HFFc6 (cell line): Measurements from ENCODE around the gene IMMP2L. TPM values are rescaled to one million over a fixed set of nuclear protein-coding genes. Genes with fewer than 3 reads are reported as not detected.

ENCODE experiments used
- DNase-seq: peaks from one replicate; pipeline ENCODE4 v3.0.0-alpha.2; 2018
- H3K27ac Mint-ChIP-seq: 2 replicates; pipeline ENCODE4 v1.8.0; 2020; ENCODE audit warnings: mild to moderate bottlenecking, mixed read lengths
- H3K27me3 Mint-ChIP-seq: 2 replicates; pipeline ENCODE4 v1.8.0; 2021; ENCODE audit warnings: mild to moderate bottlenecking, moderate library complexity, mixed read lengths; ENCODE audit not compliant: insufficient read depth
- H3K36me3 Mint-ChIP-seq: 2 replicates; pipeline ENCODE4 v1.8.0; 2021; ENCODE audit warnings: low read depth, mixed read lengths
- H3K4me1 Mint-ChIP-seq: 2 replicates; pipeline ENCODE4 v1.8.0; 2020; ENCODE audit warnings: low read depth, mixed read lengths
- H3K4me3 Mint-ChIP-seq: 2 replicates; pipeline ENCODE4 v1.8.0; 2020; ENCODE audit warnings: mild to moderate bottlenecking, moderate library complexity, mixed read lengths
- H3K9me3 Mint-ChIP-seq: 2 replicates; pipeline ENCODE4 v1.8.0; 2020; ENCODE audit warnings: mild to moderate bottlenecking, mixed read lengths
- total RNA-seq, 6 experiments: library from RNA; stranded (reverse); fragmentation: NEBNext Ultra II Directional; extraction: Animal tissue kit (Norgen Biotek cat#: 25700); gene quantifications; 2 replicates in 1 of 6; 3 replicates in 5 of 6; pipeline ENCODE4 v1.2.3, GENCODE V29; 2021
- TF ChIP-seq, protein P1 (sequence below): fragments of 200-600 bp; sonication (generic); IDR thresholded peaks from 2 replicates; pipeline ENCODE4 v1.5.0; 2021; ENCODE audit warnings: antibody characterized with exemption, mild to moderate bottlenecking

The IMMP2L gene
- total RNA-seq, 6 experiments from 2014 or later, result 7.2 to 13.6 (median 10.1) TPM

DNA sequence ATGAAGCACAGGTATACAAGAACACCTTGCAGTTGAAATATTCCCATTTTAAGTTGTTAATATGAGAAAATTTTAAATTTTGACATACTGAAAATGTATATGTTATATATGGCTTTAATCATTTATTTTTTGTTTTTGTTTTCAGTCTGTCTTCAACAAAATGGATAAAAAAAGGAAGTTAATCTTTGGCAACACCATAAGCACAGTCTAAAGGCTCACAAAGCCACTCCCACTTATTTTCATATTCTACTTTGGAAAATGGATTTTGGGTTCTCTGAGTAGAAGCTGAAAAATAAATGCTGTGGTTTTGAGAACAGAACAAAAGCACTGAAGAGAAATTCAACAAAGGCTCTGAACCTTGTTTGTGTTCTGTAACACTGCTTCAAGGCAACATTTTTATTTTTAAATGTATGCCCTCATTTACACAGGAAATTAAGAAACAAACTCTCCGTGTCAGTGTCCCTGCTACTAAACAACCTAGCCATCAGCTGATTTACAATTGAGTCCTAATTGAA, 552.7 kb downstream of the IMMP2L start:
- Mint-ChIP-seq H3K9me3 (no peaks in the 10 kb centered on the region), H3K4me1 (peaks cover 37% of the 10 kb centered on the region), H3K36me3 (no peaks in the 10 kb centered on the region), H3K27me3 (no peaks in the 10 kb centered on the region; the same call in 1 of the 2 replicates), H3K27ac (no peak overlapping the region), H3K4me3 (no peak overlapping the region)
- no peak for DNase-seq
- TF ChIP-seq, protein P1, sequence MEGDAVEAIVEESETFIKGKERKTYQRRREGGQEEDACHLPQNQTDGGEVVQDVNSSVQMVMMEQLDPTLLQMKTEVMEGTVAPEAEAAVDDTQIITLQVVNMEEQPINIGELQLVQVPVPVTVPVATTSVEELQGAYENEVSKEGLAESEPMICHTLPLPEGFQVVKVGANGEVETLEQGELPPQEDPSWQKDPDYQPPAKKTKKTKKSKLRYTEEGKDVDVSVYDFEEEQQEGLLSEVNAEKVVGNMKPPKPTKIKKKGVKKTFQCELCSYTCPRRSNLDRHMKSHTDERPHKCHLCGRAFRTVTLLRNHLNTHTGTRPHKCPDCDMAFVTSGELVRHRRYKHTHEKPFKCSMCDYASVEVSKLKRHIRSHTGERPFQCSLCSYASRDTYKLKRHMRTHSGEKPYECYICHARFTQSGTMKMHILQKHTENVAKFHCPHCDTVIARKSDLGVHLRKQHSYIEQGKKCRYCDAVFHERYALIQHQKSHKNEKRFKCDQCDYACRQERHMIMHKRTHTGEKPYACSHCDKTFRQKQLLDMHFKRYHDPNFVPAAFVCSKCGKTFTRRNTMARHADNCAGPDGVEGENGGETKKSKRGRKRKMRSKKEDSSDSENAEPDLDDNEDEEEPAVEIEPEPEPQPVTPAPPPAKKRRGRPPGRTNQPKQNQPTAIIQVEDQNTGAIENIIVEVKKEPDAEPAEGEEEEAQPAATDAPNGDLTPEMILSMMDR, result no peak

DNA sequence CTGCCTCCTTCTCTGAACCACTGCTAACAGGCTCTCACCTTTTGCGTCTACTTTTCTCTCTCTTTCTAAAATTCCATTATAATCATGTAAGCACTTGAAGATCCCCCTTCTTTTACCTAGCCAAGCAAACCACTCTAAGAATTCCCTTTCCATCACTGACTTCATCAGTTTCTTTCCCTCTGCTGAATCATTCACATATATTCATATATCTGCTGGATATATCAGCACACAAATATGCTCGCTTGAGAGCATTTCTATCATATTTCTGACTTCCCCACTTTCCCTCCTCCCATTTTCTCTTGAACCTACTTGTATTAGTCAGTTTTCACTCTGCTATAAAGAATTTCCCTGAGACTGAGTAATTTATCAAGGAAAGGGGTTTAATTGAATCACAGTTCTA, 555.6 kb downstream of the IMMP2L start:
- peak; percentile 78 for DNase-seq
- peaks cover 27% of the 10 kb centered on the region for H3K4me1 Mint-ChIP-seq
- TF ChIP-seq, protein P1, result no peak
- no peak overlapping the region for H3K27ac Mint-ChIP-seq
- H3K27me3 Mint-ChIP-seq, result no peaks in the 10 kb centered on the region
- no peaks in the 10 kb centered on the region for H3K36me3 Mint-ChIP-seq
- H3K9me3 Mint-ChIP-seq, result no peaks in the 10 kb centered on the region
- no peak overlapping the region for H3K4me3 Mint-ChIP-seq

DNA sequence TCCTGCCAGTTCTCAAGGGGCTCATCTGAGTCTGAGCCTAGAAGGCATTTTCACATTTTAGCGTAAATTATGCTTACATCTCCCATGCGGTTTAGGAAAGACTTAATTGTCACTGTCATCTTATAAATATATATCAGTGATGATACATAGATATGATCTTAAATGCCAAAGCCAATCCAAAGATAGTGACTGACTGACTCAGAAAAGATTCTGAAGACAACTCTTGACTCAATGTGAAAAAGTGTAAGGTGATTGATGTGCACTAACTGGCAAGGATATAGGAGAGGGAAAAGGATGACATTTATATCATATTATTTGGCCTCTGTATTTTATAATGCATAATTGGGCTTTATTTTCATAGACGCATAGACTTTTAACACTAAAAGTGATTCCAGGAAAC, 556.3 kb downstream of the IMMP2L start:
- no peak for DNase-seq
- Mint-ChIP-seq H3K27ac (no peak overlapping the region), H3K36me3 (no peaks in the 10 kb centered on the region), H3K9me3 (no peaks in the 10 kb centered on the region), H3K4me1 (peaks cover 22% of the 10 kb centered on the region), H3K4me3 (no peak overlapping the region), H3K27me3 (no peaks in the 10 kb centered on the region)
- TF ChIP-seq, protein P1, result no peak

DNA sequence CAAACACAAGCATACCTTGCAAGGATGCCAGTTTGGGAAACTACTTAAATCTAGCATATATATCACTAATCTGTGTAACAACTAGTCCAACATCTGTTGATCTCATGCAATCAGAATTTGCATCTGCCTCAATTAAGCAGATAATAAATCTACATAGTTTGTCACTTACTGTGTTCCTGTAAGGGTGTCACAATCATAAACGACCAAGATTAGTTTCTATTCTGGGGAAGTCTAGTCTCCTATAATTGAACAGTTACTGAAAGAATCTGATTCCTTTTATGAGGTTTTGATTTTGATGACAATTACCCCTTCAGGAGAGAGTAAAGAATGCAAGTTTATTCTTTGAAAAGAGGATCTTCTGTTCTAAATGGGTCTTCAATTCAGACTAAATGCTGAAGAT, 556.8 kb downstream of the IMMP2L start:
- no peak overlapping the region for H3K4me3 Mint-ChIP-seq
- peak; percentile 43 for DNase-seq
- TF ChIP-seq, protein P1, result no peak

DNA sequence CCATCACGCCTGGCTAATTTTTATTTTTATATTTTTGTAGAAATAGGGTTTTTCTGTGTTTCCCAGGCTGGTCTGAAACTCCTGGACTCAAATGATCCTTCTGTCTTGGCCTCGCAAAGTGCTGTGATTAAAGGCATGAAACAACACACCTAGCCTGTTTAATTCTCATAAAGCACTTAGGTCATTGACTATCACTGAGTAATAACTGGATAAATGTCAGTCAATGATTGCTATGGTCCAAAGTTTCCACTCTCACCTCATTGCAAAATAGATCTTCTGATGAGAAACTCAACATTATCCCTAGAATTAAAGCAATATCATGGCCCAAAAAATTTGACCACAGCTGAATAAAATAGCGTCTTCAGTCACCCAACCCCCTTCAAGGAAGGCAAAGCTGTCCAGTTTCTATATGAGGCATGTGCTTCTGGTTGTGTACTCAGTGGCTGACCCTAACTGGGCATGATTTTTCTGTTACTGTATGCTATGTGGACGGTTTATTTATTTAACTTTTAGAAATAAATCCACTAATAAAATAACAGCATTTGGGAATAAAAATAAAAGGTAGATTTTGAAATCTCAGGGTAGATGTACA, 557.9 kb downstream of the IMMP2L start:
- no peak overlapping the region for H3K4me3 Mint-ChIP-seq
- H3K9me3 Mint-ChIP-seq, result no peaks in the 10 kb centered on the region

More for the DNA sequence above, 556.8 kb downstream of the IMMP2L start:
- Mint-ChIP-seq H3K4me1 (peaks cover 16% of the 10 kb centered on the region), H3K9me3 (no peaks in the 10 kb centered on the region), H3K36me3 (no peaks in the 10 kb centered on the region), H3K27me3 (no peaks in the 10 kb centered on the region; the same call in 1 of the 2 replicates), H3K27ac (no peak overlapping the region)

More for the DNA sequence above, 557.9 kb downstream of the IMMP2L start:
- H3K27ac Mint-ChIP-seq, result no peak overlapping the region
- H3K4me1 Mint-ChIP-seq, result peaks cover 9% of the 10 kb centered on the region
- no peaks in the 10 kb centered on the region; the same call in 1 of the 2 replicates for H3K27me3 Mint-ChIP-seq
- DNase-seq, result no peak
- no peaks in the 10 kb centered on the region for H3K36me3 Mint-ChIP-seq
- TF ChIP-seq, protein P1, result no peak
